Measurements from ENCODE around the gene OR11A1.
"Not testable (repeated sequence)": the region's sequence is repeated elsewhere in the genome, so short reads cannot be mapped to it uniquely, and the experiment has no call there.

The OR11A1 gene

GRCh38 chr6:29477923-29478450 lies 21.1 kb upstream of the OR11A1 start:
- no peak for DNase-seq

- no peak for DNase-seq
Measured at GRCh38 chr6:29474996-29475395, 18.1 kb upstream of the OR11A1 start.

GRCh38 chr6:29466241-29466640 lies 9.4 kb upstream of the OR11A1 start:
- DNase-seq: no peak

GRCh38 chr6:29465801-29466200 lies 8.9 kb upstream of the OR11A1 start:
- no peak for DNase-seq

- no peak for DNase-seq
Measured at GRCh38 chr6:29465279-29465678, 8.4 kb upstream of the OR11A1 start.

GRCh38 chr6:29462022-29462421 lies 5.2 kb upstream of the OR11A1 start:
- DNase-seq: no peak

GRCh38 chr6:29461021-29461814 lies 4.3 kb upstream of the OR11A1 start:
- no peak for DNase-seq

- DNase-seq: no peak
Measured at GRCh38 chr6:29451471-29452193, 5.2 kb downstream of the OR11A1 start.

- no peak for DNase-seq
Measured at GRCh38 chr6:29447670-29448069, 9.2 kb downstream of the OR11A1 start.

- DNase-seq: not testable (repeated sequence)
Measured at GRCh38 chr6:29444031-29444430, 12.8 kb downstream of the OR11A1 start.

- peak; percentile 11 for DNase-seq
Measured at GRCh38 chr6:29442719-29443118, 14.2 kb downstream of the OR11A1 start.

- DNase-seq: no peak
Measured at GRCh38 chr6:29439006-29439405, 17.9 kb downstream of the OR11A1 start, which contains the start of gene OR10C1. Gene OR10C1 (plus strand): TSS chr6:29439306. CDS start chr6:29440016, 710 bp downstream.

- not testable (repeated sequence) for DNase-seq
Measured at GRCh38 chr6:29436730-29437129, 20.1 kb downstream of the OR11A1 start.

- DNase-seq: no peak
Measured at GRCh38 chr6:29426654-29427053, 30.2 kb downstream of the OR11A1 start.

- DNase-seq: no peak
Measured at GRCh38 chr6:29425075-29425474, 31.8 kb downstream of the OR11A1 start.

- DNase-seq: no peak
Measured at GRCh38 chr6:29424575-29424974, 32.3 kb downstream of the OR11A1 start.

GRCh38 chr6:29424168-29424567 lies 32.7 kb downstream of the OR11A1 start:
- DNase-seq: no peak

GRCh38 chr6:29419516-29419915 lies 37.4 kb downstream of the OR11A1 start:
- DNase-seq: no peak

- no peak for DNase-seq
Measured at GRCh38 chr6:29414588-29414987, 42.3 kb downstream of the OR11A1 start, which contains the start of gene OR12D1. Gene OR12D1 (plus strand): TSS chr6:29414928.

- DNase-seq: no peak
Measured at GRCh38 chr6:29403801-29404200, 53.1 kb downstream of the OR11A1 start.

- no peak for DNase-seq
Measured at GRCh38 chr6:29399525-29399924, 57.3 kb downstream of the OR11A1 start.

- no peak for DNase-seq
Measured at GRCh38 chr6:29395331-29395730, 61.5 kb downstream of the OR11A1 start, which contains the start of gene OR12D2. Gene OR12D2 (plus strand): TSS chr6:29395631. CDS start chr6:29396700, 1,069 bp downstream.

GRCh38 chr6:29388533-29388932 lies 68.3 kb downstream of the OR11A1 start:
- no peak for DNase-seq

- DNase-seq: no peak
Measured at GRCh38 chr6:29376003-29376402, 80.9 kb downstream of the OR11A1 start.
